A549 (cell line): ENCODE results near the gene CAP2. TPM values are rescaled to one million over a fixed set of nuclear protein-coding genes. Genes with fewer than 3 reads are reported as not detected.

Source experiments
- ATAC-seq, 2 experiments: fragments of 200-7000 bp in 1 of 2; fragments of >200 bp in 1 of 2; cut with Nextera tagmentation in 1 of 2; cut with Tn5 transposase in 1 of 2; 3 replicates each; pipeline versions ENCODE4 v1.8.0 to v1.9.1; 2018 to 2020; ENCODE audit warnings: mild to moderate bottlenecking in 1 of 2, moderate library complexity in 1 of 2
- CTCF ChIA-PET: fragments of 300-600 bp; sonication (Branson Sonifier 250); formaldehyde crosslinking; extraction: SDS; loops from one replicate; lab custom pipeline; 2021; ENCODE audit warnings: antibody characterized with exemption, inconsistent platforms; lab: Yijun Ruan, JAX
- POLR2A ChIA-PET: fragments of 350-600 bp; formaldehyde crosslinking; extraction: SDS; loops from one replicate; lab custom pipeline; 2021; ENCODE audit warnings: antibody characterized with exemption, inconsistent platforms; lab: Yijun Ruan, JAX
- DNase-seq, 2 experiments: peaks; one replicate each; pipeline versions ENCODE4 v3.0.0 to v3.0.0-alpha.2; 2011 to 2016; ENCODE audit warnings: low read depth in 1 of 2, low spot score in 1 of 2
- FAIRE-seq: peaks from 2 replicates; lab custom pipeline; 2011; peaks lifted over from hg19 to GRCh38; lab: Jason Lieb, UNC
- H3K27ac ChIP-seq, 2 experiments: fragments of >200 bp; sonication (Bioruptor Twin); formaldehyde crosslinking; 3 replicates each; pipeline ENCODE4 v1.5.1; 2016 to 2017
- H3K4me1 ChIP-seq: fragments of >200 bp; sonication (Bioruptor Twin); formaldehyde crosslinking; 3 replicates; pipeline ENCODE4 v1.6.1; 2016
- H3K4me2 ChIP-seq: fragments of >200 bp; sonication (Bioruptor Twin); formaldehyde crosslinking; 3 replicates; pipeline ENCODE4 v1.6.1; 2016
- H3K4me3 ChIP-seq: fragments of >200 bp; sonication (Bioruptor Twin); formaldehyde crosslinking; 3 replicates; pipeline ENCODE4 v1.5.1; 2016
- H3K9me3 ChIP-seq: fragments of >200 bp; sonication (Bioruptor Twin); formaldehyde crosslinking; 3 replicates; pipeline ENCODE4 v1.6.1; 2016
- BHLHE40 ChIP-seq: IDR thresholded peaks from 2 replicates; pipeline ENCODE4 v1.6.1; 2012; ENCODE audit warnings: low read depth, low read length, inconsistent platforms
- CBX2 ChIP-seq: fragments of 200-600 bp; sonication (generic); IDR thresholded peaks from 2 replicates; pipeline ENCODE4 v1.6.1; 2016; ENCODE audit warnings: low read depth, mild to moderate bottlenecking, borderline replicate concordance
- CBX8 ChIP-seq: fragments of 200-600 bp; sonication (generic); IDR thresholded peaks from 2 replicates; pipeline ENCODE4 v1.6.1; 2016
- CEBPB ChIP-seq, 2 experiments: fragments of >200 bp in 1 of 2; sonication (Bioruptor Twin) in 1 of 2; formaldehyde crosslinking in 1 of 2; IDR thresholded peaks; 2 replicates each; pipeline ENCODE4 v1.6.1; 2012 to 2016
- CHD4 ChIP-seq: fragments of 200-600 bp; sonication (generic); IDR thresholded peaks from 2 replicates; pipeline ENCODE4 v1.6.1; 2016; ENCODE audit warnings: antibody characterized with exemption, mild to moderate bottlenecking, borderline replicate concordance
- ESRRA ChIP-seq: fragments of 150-350 bp; IDR thresholded peaks from 2 replicates; pipeline ENCODE4 v1.6.1; 2014; ENCODE audit warnings: mild to moderate bottlenecking, low read length, borderline replicate concordance
- FOSB ChIP-seq: fragments of 250-450 bp; sonication (Bioruptor Pico); IDR thresholded peaks from 2 replicates; pipeline ENCODE4 v1.5.0; 2020; ENCODE audit warnings: mild to moderate bottlenecking, moderate library complexity
- FOSL2 ChIP-seq, 2 experiments: fragments of 450-650 bp in 1 of 2; fragments of >200 bp in 1 of 2; sonication (Bioruptor Twin) in 1 of 2; formaldehyde crosslinking; IDR thresholded peaks; 2 replicates each; pipeline versions ENCODE4 v1.5.0 to v1.6.1; 2016 to 2020; ENCODE audit warnings: mild to moderate bottlenecking in 1 of 2, moderate library complexity in 1 of 2
- GATA3 ChIP-seq: IDR thresholded peaks from 2 replicates; pipeline ENCODE4 v1.6.1; 2012; ENCODE audit warnings: borderline replicate concordance
- HDAC2 ChIP-seq: fragments of 200-600 bp; sonication (generic); IDR thresholded peaks from 2 replicates; pipeline ENCODE4 v1.6.1; 2016
- HEYL ChIP-seq: fragments of 250-450 bp; sonication (Bioruptor Pico); IDR thresholded peaks from 2 replicates; pipeline ENCODE4 v1.8.0; 2021; ENCODE audit warnings: mild to moderate bottlenecking, moderate library complexity
- HOXA7 ChIP-seq: fragments of 250-450 bp; sonication (Bioruptor Pico); IDR thresholded peaks from 2 replicates; pipeline ENCODE4 v1.5.0; 2020; ENCODE audit warnings: mild to moderate bottlenecking, moderate library complexity
- JUNB ChIP-seq: fragments of >200 bp; sonication (Bioruptor Twin); formaldehyde crosslinking; IDR thresholded peaks from 2 replicates; pipeline ENCODE4 v1.6.1; 2016
- KDM1A ChIP-seq: fragments of 200-600 bp; sonication (generic); IDR thresholded peaks from 2 replicates; pipeline ENCODE4 v1.6.1; 2016; ENCODE audit warnings: low read depth, mild to moderate bottlenecking
- MAFK ChIP-seq: fragments of 450-650 bp; IDR thresholded peaks from 2 replicates; pipeline ENCODE4 v1.6.1; 2014; ENCODE audit not compliant: partially characterized antibody
- MYC ChIP-seq: IDR thresholded peaks from 2 replicates; pipeline ENCODE4 v1.6.1; 2012; ENCODE audit warnings: mild to moderate bottlenecking, inconsistent platforms, low read length, improper control_type of control experiment, borderline replicate concordance
- NPAS2 ChIP-seq: fragments of 250-450 bp; sonication (Bioruptor Pico); IDR thresholded peaks from 2 replicates; pipeline ENCODE4 v1.8.0; 2022; ENCODE audit warnings: mild to moderate bottlenecking, moderate library complexity, borderline replicate concordance
- POLR2A ChIP-seq: IDR thresholded peaks from 2 replicates; pipeline ENCODE4 v1.6.1; 2012; ENCODE audit warnings: mild to moderate bottlenecking, low read length
- POLR2AphosphoS2 ChIP-seq: conservative IDR thresholded peaks from 2 replicates; pipeline ENCODE4 v1.6.1; 2012; ENCODE audit warnings: low read length, improper control_type of control experiment, inconsistent platforms
- RCOR1 ChIP-seq: fragments of 150-350 bp; IDR thresholded peaks from 2 replicates; pipeline ENCODE4 v1.6.1; 2014; ENCODE audit warnings: antibody characterized with exemption, low read length, low read depth
- RFX5 ChIP-seq: fragments of 450-650 bp; IDR thresholded peaks from 2 replicates; pipeline ENCODE4 v1.7.1; 2014; ENCODE audit warnings: antibody characterized with exemption, mild to moderate bottlenecking, moderate library complexity
- TFCP2L1 ChIP-seq: fragments of 250-450 bp; sonication (Bioruptor Pico); IDR thresholded peaks from 2 replicates; pipeline ENCODE4 v1.5.0; 2021; ENCODE audit warnings: mild to moderate bottlenecking
- WGBS: methylation state at CpG from one replicate; pipeline ENCODE4 v1.1.6; 2017; ENCODE audit errors: missing lambda C conversion rate; 5-methylcytosine and 5-hydroxymethylcytosine counted together
- polyA plus RNA-seq, 4 experiments: library from polyadenylated mRNA; depleted of rRNA in 3 of 4; stranded (reverse); fragments of >200 nt; fragmentation: RNase III in 1 of 4; extraction: RNeasy Plus Mini Kit Qiagen cat#74134 plus additional on column Dnase treatment in 1 of 4; gene quantifications; 2 replicates in 3 of 4; 3 replicates in 1 of 4; pipeline ENCODE4 v1.2.3, GENCODE V29; 2011 to 2017
- TF ChIP-seq, protein P1 (sequence below): fragments of 250-450 bp; sonication (Bioruptor Pico); IDR thresholded peaks from 2 replicates; pipeline ENCODE4 v1.5.0; 2020; ENCODE audit warnings: low read depth, mild to moderate bottlenecking, moderate library complexity
- TF ChIP-seq, protein P2 (sequence below): IDR thresholded peaks from 2 replicates; pipeline ENCODE4 v1.6.1; 2012
- TF ChIP-seq, protein P3 (sequence below): fragments of >200 bp; sonication (Bioruptor Twin); formaldehyde crosslinking; IDR thresholded peaks from 3 replicates; pipeline ENCODE4 v1.5.1; 2016
- TF ChIP-seq, protein P4 (sequence below): fragments of >200 bp; sonication (Bioruptor Twin); formaldehyde crosslinking; IDR thresholded peaks from 3 replicates; pipeline ENCODE4 v1.6.1; 2016

CAP2 gene
- polyA plus RNA-seq, 2 of the 4 experiments (the other 2 are of a cell fraction): 27.2 to 43.3 TPM

DNA sequence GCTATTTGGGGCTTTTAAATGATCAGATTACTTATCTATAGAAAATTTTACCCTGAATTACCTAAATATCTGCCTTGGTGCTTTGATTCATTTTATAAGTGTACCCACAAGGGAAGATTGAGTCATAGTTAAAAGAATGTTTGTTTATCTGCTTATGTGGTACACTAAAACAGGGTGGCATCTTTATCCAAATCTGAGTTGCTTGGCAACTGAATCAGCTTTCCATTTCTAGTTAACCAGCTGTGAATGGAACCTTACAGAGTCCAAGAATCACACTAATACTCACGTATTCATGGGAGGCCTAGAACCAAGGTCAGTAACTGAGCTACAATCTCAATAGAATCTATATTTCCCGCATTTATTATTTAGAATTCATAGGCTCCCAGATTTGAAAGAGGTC lies 44.0 kb upstream of the CAP2 start:
- peak; percentile 28 to 40 for DNase-seq
- FAIRE-seq: no peak
- peak; percentile 43 to 70; a peak in 4 of 6 replicates for ATAC-seq
- H3K27ac ChIP-seq: peak overlapping the region; percentile 51 to 71
- H3K4me2 ChIP-seq: peak overlapping the region; percentile 59
- H3K4me3 ChIP-seq: no peak overlapping the region
- 48% methylated on average over 2 of the region's 2 CpGs for WGBS
- no peaks in the 10 kb centered on the region for H3K9me3 ChIP-seq
- POLR2A ChIA-PET: no interaction called here
- TF ChIP-seq MYC (no peak), FOSL2 (IDR thresholded peaks at IDR 0.05) (no peak), FOSL2 (CRISPR knock-in tag; IDR thresholded peaks at IDR 0.05) (0 out of 2 replicates have a peak, but pooled peaks have one; percentile 30)
- H3K4me1 ChIP-seq: peaks cover 48% of the 10 kb centered on the region
- CTCF ChIA-PET: no interaction called here

DNA sequence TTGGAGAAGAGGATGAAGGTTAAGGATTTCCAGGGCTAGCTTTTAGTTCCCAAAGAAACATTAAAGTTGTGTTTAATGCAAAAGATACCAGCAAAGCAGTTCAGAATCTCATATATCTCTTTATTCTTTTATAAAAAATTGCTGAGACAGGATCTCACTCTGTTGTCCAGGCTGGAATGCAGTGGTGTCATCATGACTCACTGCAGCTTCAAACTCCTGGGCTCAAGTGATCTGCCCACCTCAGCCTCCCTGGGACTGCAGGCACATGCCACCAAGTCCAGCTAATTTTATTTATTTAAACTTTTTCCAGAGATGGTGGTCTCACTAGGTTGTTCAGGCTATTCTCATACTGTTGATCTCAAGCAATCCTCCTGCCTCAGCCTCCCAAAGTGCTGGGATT lies 41.1 kb upstream of the CAP2 start:
- TF ChIP-seq NPAS2 (CRISPR knock-in tag): no peak
- TF ChIP-seq RFX5: no peak
- peak; percentile 61 for TF ChIP-seq FOSL2 (IDR thresholded peaks at IDR 0.05)
- peak; percentile 58; the same call in 1 of the 2 replicates for TF ChIP-seq FOSL2 (CRISPR knock-in tag; IDR thresholded peaks at IDR 0.05)
- TF ChIP-seq GATA3: no peak; the same call in 1 of the 2 replicates
- peak; percentile 35 for TF ChIP-seq MAFK
- TF ChIP-seq CHD4: no peak
- no peak for TF ChIP-seq CBX2
- TF ChIP-seq CEBPB (IDR thresholded peaks at IDR 0.05): no peak
- peak; percentile 49; the same call in 1 of the 2 replicates for TF ChIP-seq JUNB
- TF ChIP-seq TFCP2L1 (CRISPR knock-in tag): no peak
- no peak for TF ChIP-seq HDAC2
- TF ChIP-seq POLR2A: no peak
- TF ChIP-seq, protein P1, sequence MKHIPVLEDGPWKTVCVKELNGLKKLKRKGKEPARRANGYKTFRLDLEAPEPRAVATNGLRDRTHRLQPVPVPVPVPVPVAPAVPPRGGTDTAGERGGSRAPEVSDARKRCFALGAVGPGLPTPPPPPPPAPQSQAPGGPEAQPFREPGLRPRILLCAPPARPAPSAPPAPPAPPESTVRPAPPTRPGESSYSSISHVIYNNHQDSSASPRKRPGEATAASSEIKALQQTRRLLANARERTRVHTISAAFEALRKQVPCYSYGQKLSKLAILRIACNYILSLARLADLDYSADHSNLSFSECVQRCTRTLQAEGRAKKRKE (CRISPR knock-in tag): no peak
- no peak for TF ChIP-seq POLR2AphosphoS2
- no peak for TF ChIP-seq RCOR1
- no peak for TF ChIP-seq HEYL (CRISPR knock-in tag)
- TF ChIP-seq HOXA7 (CRISPR knock-in tag): no peak
- TF ChIP-seq, all 56 proteins: peak for 3
- Histone ChIP-seq H3K4me1 (peaks cover 70% of the 10 kb centered on the region), H3K9me3 (no peaks in the 10 kb centered on the region), H3K4me2 (peak overlapping the region; percentile 22), H3K27ac (peak overlapping the region; percentile 81 to 83; a peak in 5 of 6 replicates), H3K4me3 (no peak overlapping the region)
- no peak for FAIRE-seq
- DNase-seq: peak in 1 of 2 experiments; percentile 35
- ChIA-PET CTCF (interaction anchor here (0.7 kb wide), 1 partner anchor 52 kb away, joined by 3 read pairs; no protein-coding TSS in a partner anchor), POLR2A (no interaction called here)
- ATAC-seq: peak in 1 of 2 experiments; percentile 56; a peak in 2 of 6 replicates

DNA sequence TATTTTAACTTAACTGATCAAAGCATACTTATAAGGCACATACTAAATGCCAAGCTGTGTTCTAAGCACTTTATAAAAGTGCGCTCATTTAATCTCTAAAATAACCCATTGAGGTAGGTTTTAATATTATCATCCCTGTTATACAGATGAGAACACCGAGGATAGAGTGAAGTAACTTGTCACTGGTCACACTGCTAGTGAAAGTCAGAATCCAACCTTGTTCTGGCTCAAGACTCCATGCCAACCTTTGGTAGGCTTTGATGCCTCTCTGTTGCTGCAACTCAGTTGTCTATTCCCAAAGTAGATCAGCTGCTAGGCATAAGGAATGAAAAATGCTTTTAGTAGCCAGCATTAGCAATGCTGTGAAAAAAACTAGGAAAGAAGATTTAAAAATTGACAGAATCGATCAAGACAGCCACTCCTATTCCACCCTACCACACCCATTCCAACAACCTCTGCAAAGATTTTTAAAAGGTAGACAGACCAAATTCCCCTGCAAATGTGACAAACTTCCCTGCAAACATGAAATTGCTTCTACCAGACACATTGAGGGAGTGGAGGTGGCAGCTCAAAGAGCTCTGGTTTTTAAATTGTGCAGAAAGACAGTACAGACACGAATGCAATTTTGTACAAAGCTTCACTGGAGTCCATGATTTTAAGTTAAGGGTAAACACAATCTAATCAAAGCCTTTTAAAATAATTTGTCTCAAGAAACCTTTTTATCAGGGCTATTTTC lies 39.8 kb upstream of the CAP2 start:
- Histone ChIP-seq H3K27ac (peak overlapping the region; percentile 83 to 87), H3K4me2 (peak overlapping the region; percentile 86), H3K4me1 (peaks cover 70% of the 10 kb centered on the region), H3K4me3 (no peak overlapping the region), H3K9me3 (no peaks in the 10 kb centered on the region; the same call in 1 of the 3 replicates)
- no peak for TF ChIP-seq CBX8
- TF ChIP-seq, protein P2, sequence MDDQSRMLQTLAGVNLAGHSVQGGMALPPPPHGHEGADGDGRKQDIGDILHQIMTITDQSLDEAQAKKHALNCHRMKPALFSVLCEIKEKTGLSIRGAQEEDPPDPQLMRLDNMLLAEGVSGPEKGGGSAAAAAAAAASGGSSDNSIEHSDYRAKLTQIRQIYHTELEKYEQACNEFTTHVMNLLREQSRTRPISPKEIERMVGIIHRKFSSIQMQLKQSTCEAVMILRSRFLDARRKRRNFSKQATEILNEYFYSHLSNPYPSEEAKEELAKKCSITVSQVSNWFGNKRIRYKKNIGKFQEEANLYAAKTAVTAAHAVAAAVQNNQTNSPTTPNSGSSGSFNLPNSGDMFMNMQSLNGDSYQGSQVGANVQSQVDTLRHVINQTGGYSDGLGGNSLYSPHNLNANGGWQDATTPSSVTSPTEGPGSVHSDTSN: no peak
- TF ChIP-seq HOXA7 (CRISPR knock-in tag): no peak
- TF ChIP-seq CHD4: no peak
- TF ChIP-seq, protein P3, sequence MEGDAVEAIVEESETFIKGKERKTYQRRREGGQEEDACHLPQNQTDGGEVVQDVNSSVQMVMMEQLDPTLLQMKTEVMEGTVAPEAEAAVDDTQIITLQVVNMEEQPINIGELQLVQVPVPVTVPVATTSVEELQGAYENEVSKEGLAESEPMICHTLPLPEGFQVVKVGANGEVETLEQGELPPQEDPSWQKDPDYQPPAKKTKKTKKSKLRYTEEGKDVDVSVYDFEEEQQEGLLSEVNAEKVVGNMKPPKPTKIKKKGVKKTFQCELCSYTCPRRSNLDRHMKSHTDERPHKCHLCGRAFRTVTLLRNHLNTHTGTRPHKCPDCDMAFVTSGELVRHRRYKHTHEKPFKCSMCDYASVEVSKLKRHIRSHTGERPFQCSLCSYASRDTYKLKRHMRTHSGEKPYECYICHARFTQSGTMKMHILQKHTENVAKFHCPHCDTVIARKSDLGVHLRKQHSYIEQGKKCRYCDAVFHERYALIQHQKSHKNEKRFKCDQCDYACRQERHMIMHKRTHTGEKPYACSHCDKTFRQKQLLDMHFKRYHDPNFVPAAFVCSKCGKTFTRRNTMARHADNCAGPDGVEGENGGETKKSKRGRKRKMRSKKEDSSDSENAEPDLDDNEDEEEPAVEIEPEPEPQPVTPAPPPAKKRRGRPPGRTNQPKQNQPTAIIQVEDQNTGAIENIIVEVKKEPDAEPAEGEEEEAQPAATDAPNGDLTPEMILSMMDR: no peak
- no peak for TF ChIP-seq FOSB
- TF ChIP-seq KDM1A: no peak
- no peak for TF ChIP-seq ESRRA
- TF ChIP-seq JUNB: no peak
- TF ChIP-seq, protein P4, sequence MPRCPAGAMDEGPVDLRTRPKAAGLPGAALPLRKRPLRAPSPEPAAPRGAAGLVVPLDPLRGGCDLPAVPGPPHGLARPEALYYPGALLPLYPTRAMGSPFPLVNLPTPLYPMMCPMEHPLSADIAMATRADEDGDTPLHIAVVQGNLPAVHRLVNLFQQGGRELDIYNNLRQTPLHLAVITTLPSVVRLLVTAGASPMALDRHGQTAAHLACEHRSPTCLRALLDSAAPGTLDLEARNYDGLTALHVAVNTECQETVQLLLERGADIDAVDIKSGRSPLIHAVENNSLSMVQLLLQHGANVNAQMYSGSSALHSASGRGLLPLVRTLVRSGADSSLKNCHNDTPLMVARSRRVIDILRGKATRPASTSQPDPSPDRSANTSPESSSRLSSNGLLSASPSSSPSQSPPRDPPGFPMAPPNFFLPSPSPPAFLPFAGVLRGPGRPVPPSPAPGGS: no peak
- TF ChIP-seq BHLHE40: no peak
- TF ChIP-seq CBX2: no peak
- 53% methylated on average over 4 of the region's 4 CpGs for WGBS
- FAIRE-seq: no peak
- no peak for ATAC-seq
- ChIA-PET POLR2A (no interaction called here), CTCF (interaction anchor here (0.8 kb wide), 1 partner anchor 162 kb away, joined by 3 read pairs; no protein-coding TSS in a partner anchor)
- DNase-seq: no peak
